Uterus (tissue), 2 donors: ENCODE results near the gene RSPH6A.

Source experiments
- POLR2A ChIP-seq, 2 donors: fragments of 450-650 bp; IDR thresholded peaks; one replicate each; pipeline ENCODE4 v1.6.1; 2016; ENCODE audit warnings: antibody characterized with exemption in 2 of 2, mild to moderate bottlenecking in 1 of 2, moderate library complexity in 1 of 2
- TF ChIP-seq, protein P1 (sequence below), 4 experiments: fragments of 200-600 bp in 2 of 4; fragments of 450-650 bp in 2 of 4; sonication (generic) in 2 of 4; IDR thresholded peaks; one replicate each; pipeline ENCODE4 v1.5.1; 2016 to 2019; ENCODE audit warnings: antibody characterized with exemption in 4 of 4, mild to moderate bottlenecking in 2 of 4, moderate library complexity in 1 of 4

DNA sequence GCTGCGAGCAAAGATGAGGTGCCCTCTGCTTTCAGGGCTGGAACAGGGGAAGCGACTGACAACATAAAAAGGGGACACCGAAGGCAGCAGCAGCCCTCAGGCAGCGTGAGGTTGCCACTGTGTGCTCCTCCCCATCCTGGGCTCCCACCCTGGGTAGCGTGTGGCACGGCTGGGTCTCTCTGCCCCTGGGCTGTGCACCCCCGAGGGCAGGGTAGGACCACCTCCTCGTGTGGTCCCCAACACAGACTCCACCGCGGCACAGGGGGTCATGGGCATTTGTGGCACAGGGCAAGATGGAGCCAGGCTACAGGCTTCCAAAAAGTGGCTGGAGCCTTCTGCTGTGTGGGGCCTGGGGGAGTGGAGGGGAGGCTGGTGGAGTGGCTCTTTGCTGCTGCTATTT, 6.5 kb upstream of the RSPH6A start:
- no peak for TF ChIP-seq POLR2A (IDR thresholded peaks at IDR 0.05)
- TF ChIP-seq, protein P1, sequence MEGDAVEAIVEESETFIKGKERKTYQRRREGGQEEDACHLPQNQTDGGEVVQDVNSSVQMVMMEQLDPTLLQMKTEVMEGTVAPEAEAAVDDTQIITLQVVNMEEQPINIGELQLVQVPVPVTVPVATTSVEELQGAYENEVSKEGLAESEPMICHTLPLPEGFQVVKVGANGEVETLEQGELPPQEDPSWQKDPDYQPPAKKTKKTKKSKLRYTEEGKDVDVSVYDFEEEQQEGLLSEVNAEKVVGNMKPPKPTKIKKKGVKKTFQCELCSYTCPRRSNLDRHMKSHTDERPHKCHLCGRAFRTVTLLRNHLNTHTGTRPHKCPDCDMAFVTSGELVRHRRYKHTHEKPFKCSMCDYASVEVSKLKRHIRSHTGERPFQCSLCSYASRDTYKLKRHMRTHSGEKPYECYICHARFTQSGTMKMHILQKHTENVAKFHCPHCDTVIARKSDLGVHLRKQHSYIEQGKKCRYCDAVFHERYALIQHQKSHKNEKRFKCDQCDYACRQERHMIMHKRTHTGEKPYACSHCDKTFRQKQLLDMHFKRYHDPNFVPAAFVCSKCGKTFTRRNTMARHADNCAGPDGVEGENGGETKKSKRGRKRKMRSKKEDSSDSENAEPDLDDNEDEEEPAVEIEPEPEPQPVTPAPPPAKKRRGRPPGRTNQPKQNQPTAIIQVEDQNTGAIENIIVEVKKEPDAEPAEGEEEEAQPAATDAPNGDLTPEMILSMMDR (IDR thresholded peaks at IDR 0.05): no peak
